ENCODE measurements around the gene CBR3.

The CBR3 gene

GRCh38 chr21:36183144-36183795 is 48.4 kb downstream of the CBR3 start:
- DNase-seq (ENCODE audit: low read depth in 1 of 2, low spot score in 1 of 2): no peak

- DNase-seq (ENCODE audit: low read depth in 1 of 2, low spot score in 1 of 2): no peak
Observed at GRCh38 chr21:36184545-36184944, 49.7 kb downstream of the CBR3 start.

- no peak for DNase-seq (ENCODE audit: low read depth in 1 of 2, low spot score in 1 of 2)
Observed at GRCh38 chr21:36185523-36185922, 50.6 kb downstream of the CBR3 start.

DNA sequence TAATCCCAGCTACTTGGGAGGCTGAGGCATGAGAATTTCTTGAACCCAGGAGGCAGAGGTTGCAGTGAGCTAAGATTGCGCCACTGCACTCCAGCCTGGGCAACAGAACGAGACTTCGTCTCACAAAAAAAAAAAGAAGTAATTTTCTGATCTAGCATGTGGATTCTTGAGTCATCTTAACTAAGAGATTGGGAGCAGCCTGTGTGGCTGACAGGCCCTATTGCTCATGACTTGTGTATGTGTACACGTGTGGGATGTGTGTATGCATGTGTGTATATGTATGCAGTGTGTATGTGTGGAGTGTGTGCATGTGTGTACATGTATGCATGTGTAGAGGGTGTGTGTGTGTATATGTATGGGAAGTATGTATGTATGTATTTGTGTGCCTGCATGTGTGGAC is 51.2 kb downstream of the CBR3 start:
- no peak for DNase-seq (ENCODE audit: low read depth in 1 of 2, low spot score in 1 of 2)

DNA sequence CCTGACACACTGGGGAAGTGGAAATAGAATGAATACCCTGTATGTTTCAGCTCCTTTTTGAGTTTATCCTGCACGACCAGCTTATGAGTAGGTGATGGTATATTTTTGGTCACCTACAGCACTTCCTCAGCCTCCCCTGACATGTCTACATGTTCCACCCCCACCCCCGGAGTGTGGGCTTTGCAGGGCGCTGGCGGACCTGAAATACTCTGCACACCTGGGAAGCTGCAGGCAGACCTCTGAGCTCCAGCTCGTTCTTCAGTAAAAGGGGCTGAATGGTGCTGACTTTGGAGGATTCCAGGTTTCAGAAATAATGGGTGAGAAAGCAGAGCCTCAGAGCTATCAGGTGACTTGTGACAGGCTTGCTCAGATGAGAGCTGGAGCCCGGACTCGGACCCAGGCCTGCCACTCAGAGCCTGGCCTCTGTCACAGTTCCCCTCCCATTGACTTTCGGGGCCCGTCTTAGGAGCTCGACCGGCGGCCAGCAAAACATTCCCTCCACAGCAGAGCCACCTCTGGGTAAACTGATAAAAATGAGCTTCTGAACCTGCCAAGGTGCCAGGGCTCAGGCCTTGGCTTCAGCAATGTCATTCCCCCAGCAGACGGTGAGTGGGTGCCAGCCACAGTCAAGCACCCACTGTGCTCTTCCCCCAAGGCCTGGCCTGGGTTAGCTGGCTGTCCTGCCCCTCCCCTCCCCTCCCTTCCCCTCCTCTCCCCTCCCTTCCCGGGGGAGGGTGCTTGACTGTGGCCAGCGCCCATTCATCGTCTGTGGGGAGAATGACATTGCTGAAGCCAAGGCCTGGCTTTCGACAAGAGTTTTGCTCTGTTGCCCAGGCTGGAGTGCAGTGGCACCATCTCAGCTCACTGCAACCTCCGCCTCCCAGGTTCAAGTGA is 51.9 kb downstream of the CBR3 start:
- DNase-seq (ENCODE audit: low read depth in 1 of 2, low spot score in 1 of 2): no peak

DNA sequence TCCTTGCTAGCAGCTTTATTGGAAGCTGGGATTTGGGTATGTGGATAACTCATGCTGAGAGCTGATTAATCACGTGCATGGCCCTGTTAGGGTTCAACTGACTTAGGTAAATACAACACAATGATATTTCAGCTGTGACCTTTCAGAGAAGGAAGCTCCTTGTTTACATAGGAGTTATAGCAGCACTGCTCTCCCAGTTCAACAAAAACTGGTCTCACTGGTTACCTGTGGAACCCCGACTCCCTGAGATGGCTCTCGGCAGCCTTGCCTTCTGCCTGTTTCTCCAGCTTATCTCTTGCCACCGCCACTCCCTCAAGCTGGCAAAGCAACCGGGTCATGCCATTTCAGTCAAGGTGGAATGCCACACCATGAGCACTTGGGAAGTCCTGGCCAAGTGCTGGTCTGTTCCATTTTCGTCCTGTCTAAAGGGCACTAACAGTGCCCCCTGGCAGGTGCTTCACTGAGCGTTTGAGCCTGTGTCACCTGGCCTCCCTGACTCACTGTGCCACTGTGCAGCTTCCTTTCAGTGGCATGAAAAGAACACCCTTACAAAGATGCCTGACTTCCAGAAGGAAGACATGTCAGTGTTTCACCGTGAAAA is 53.3 kb downstream of the CBR3 start:
- no peak for DNase-seq (ENCODE audit: low read depth in 1 of 2, low spot score in 1 of 2)

GRCh38 chr21:36188937-36189336 is 54.1 kb downstream of the CBR3 start:
- DNase-seq (ENCODE audit: low read depth in 1 of 2, low spot score in 1 of 2): no peak

DNA sequence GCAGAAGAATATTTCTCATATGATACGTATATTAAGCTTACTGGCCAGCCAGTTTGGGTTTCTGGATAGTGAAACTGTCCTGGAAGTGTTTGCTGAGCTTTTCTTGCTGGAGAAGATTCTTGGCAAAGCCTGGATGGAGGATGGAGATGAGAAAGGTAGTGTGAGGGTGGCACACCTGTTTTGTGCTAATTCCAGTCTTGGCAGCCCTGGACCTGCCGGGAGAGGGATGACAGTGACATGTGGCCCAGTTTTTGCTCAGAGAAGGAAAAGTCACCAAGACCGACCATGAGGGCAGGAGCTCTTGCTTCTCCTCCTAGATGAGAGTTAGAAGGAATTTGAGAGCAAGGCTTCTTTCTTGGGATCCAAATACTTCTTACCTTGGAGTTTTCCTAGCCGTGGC is 55.9 kb downstream of the CBR3 start:
- DNase-seq (ENCODE audit: low read depth in 1 of 2, low spot score in 1 of 2): no peak

DNA sequence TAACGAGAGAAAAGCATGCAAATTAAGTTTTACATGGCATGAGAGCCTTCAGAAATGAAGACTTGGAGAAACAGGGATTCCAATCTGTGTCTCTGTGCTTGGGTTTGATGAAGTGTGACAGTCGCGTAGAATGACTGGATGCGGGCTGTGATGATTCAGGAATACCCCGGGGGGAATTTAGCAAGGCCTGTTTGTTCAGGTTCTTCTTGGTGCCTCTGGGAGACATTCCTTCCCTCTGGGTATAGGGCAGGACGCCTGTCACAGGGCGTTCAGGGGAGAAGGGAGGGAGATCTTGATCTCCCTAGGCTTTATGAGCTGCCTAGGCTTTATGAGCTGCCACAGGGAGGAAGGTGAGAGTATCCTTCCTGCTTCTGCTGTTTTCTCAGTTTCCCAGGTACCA is 58.3 kb downstream of the CBR3 start:
- DNase-seq (ENCODE audit: low read depth in 1 of 2, low spot score in 1 of 2): no peak

DNA sequence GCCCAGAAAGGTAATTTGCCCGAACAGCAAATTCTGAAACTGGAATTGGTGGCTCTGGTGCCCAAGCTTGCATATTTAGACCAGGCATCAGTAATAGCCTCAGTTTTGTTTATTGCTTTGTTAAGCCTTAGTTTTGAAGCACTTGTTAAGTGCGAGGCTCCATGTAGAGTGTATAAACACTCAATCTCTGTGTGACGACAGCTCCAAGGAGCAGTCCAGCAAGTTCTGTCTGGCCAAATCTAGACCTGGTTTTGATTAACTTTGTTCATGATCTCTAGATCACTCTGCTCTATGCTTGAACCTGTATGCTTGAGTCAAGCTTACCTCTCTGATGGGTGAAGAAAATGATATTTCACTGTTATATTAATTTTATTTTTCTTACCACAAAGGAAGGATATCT is 59.1 kb downstream of the CBR3 start:
- DNase-seq (ENCODE audit: low read depth in 1 of 2, low spot score in 1 of 2): no peak

GRCh38 chr21:36195613-36196012 is 60.7 kb downstream of the CBR3 start:
- no peak for DNase-seq (ENCODE audit: low read depth in 1 of 2, low spot score in 1 of 2)

Measured in activated T-helper 1 cell treated with anti-CD3 and anti-CD28 coated beads, Interleukin-2, amount 50 U/mL, for 16 hours (primary cell).